ENCODE measurements around the gene RAI1. TPM values are rescaled to one million over a fixed set of nuclear protein-coding genes. Genes with fewer than 3 reads are reported as not detected.

RAI1 gene
- total and polyA plus RNA-seq, 10 of the 15 experiments (the other 5 are each of a cell fraction or from before 2014, with no cell fraction given) = 0.66 to 37.7 (median 6.0) TPM

GRCh38 chr17:17725011-17725751, 43.9 kb downstream of the RAI1 start:
- Histone ChIP-seq H3K27me3 (replicated peaks in 1 of 2; ENCODE audit: control insufficient read depth in 2 of 2, insufficient read depth in 2 of 2, low read length in 1 of 2) (no peaks in the 10 kb centered on the region), H4K20me1 (ENCODE audit: control insufficient read depth, insufficient read depth) (peaks cover 5% of the 10 kb centered on the region), H3K79me2 (ENCODE audit: control insufficient read depth, insufficient read depth, low read length) (peaks cover 3% of the 10 kb centered on the region), H3K36me3 (ENCODE audit: control insufficient read depth in 2 of 2, insufficient read depth in 2 of 2, low read length in 1 of 2) (peaks cover 0 to 10% of the 10 kb centered on the region in 2 experiments; a peak in 3 of 4 replicates), H2AFZ (ENCODE audit: control insufficient read depth, low read depth, low read length) (no peak overlapping the region), H3K4me2 (ENCODE audit: control insufficient read depth, insufficient read depth) (peak overlapping the region; percentile 92), H3K9me3 (replicated peaks; ENCODE audit: control insufficient read depth, insufficient read depth, low read length) (no peaks in the 10 kb centered on the region), H3K4me3 (peak overlapping the region; percentile 84), H3K4me1 (ENCODE audit: control insufficient read depth, insufficient read depth, low read length) (peaks cover 11% of the 10 kb centered on the region), H3K27ac (ENCODE audit: control insufficient read depth, insufficient read depth) (no peak overlapping the region), H3K9ac (ENCODE audit: control insufficient read depth, insufficient read depth, low read length) (no peak overlapping the region)
- 55% methylated on average over 22 of the region's 36 CpGs for WGBS (ENCODE audit: insufficient coverage, insufficient replicate concordance, low lambda C conversion rate, missing lambda C conversion rate)
- no peak for FAIRE-seq
- ChIA-PET SMC1A (ENCODE audit: uncharacterized antibody, unreplicated experiment) (interaction anchor here (1.5 kb wide), 1 partner anchor 29 kb away, joined by 4 read pairs; no protein-coding TSS in a partner anchor), RAD21 (ENCODE audit: unreplicated experiment) (interaction anchor here (0.6 kb wide), 1 partner anchor 136 kb away, joined by 3 read pairs; no protein-coding TSS in a partner anchor), POLR2A (interaction anchor here (0.6 to 1.7 kb wide), 9 partner anchors 14 to 309 kb away, joined by 3 to 5 read pairs (median 3); no protein-coding TSS in a partner anchor), CTCF (interaction anchor here (0.6 to 1.1 kb wide), 3 partner anchors 42 to 308 kb away, joined by 3 to 5 read pairs (median 3); no protein-coding TSS in a partner anchor)
- no peak for TF ChIP-seq PAX5 (IDR thresholded peaks at IDR 0.05; ENCODE audit: borderline replicate concordance, low read depth, low read length)
- TF ChIP-seq CUX1 (IDR thresholded peaks at IDR 0.05; ENCODE audit: insufficient replicate concordance, low read depth, low read length) = no peak
- no peak for TF ChIP-seq POLR2A (IDR thresholded peaks at IDR 0.05; ENCODE audit: low read depth, low read length)
- no peak for TF ChIP-seq BHLHE40 (IDR thresholded peaks at IDR 0.05; ENCODE audit: borderline replicate concordance in 1 of 2, low read depth in 2 of 2, low read length in 1 of 2)
- TF ChIP-seq MLLT1 (IDR thresholded peaks at IDR 0.05) = no peak
- TF ChIP-seq GATAD2B (conservative IDR thresholded peaks at IDR 0.05; ENCODE audit: low read depth) = no peak
- no peak for DNase-seq (ENCODE audit: low read depth, low spot score)
- ATAC-seq = 0 out of 3 replicates have a peak, but pooled peaks have one; percentile 9
- BruUV-seq (replicated peaks) = no TSS peak
- intact Hi-C loops (cut with micrococcal nuclease; ENCODE audit: unreplicated experiment) = loop anchor here (5.0 kb wide), 1 partner anchor 43 kb away; the partner anchor contains the start of gene RAI1
- in situ Hi-C loops (cut with MboI) = no loop called here
